Naive thymus-derived CD4-positive, alpha-beta T cell (primary cell): ENCODE data around the gene FBXW5. TPM values are rescaled to one million over a fixed set of nuclear protein-coding genes. Genes with fewer than 3 reads are reported as not detected.

Source experiments
- ATAC-seq: fragments of 150-1000 bp; cut with Tn5 transposase; 2 replicates; pipeline ENCODE4 v1.10.0; 2021; ENCODE audit warnings: mild to moderate bottlenecking, moderate library complexity
- CTCF ChIA-PET: fragments of 350-600 bp; sonication (Branson Sonifier 250); formaldehyde crosslinking; loops from one replicate; lab custom pipeline; 2021; ENCODE audit warnings: antibody characterized with exemption; lab: Charles Lee
- POLR2A ChIA-PET: fragments of 350-600 bp; sonication (Branson Sonifier 250); formaldehyde crosslinking; loops from one replicate; lab custom pipeline; 2021; ENCODE audit warnings: antibody characterized with exemption, inconsistent platforms; lab: Charles Lee
- DNase-seq, 9 donors: peaks; one replicate each; pipeline versions ENCODE4 v3.0.0 to v3.0.0-alpha.2; 2020 to 2022; ENCODE audit warnings: mixed read lengths in 1 of 9
- H3K27ac ChIP-seq: one replicate; pipeline ENCODE4 v1.7.0; 2013; ENCODE audit warnings: mild to moderate bottlenecking, low read depth, low read length, moderate library complexity
- H3K27me3 ChIP-seq, 2 donors: one replicate each; pipeline ENCODE4 v1.7.0; 2013; ENCODE audit warnings: low read length in 2 of 2, mild to moderate bottlenecking in 2 of 2, moderate library complexity in 2 of 2; ENCODE audit not compliant: control insufficient read depth in 2 of 2, insufficient read depth in 2 of 2
- H3K36me3 ChIP-seq, 3 experiments: 1 replicate in 2 of 3; 2 replicates in 1 of 3; pipeline ENCODE4 v1.7.0; 2013; ENCODE audit warnings: low read length in 3 of 3, mild to moderate bottlenecking in 3 of 3, moderate library complexity in 1 of 3; ENCODE audit not compliant: insufficient read depth in 3 of 3, control insufficient read depth in 2 of 3
- H3K4me1 ChIP-seq, 2 donors: one replicate each; pipeline ENCODE4 v1.7.0; 2013; ENCODE audit warnings: low read length in 2 of 2, mild to moderate bottlenecking in 2 of 2, moderate library complexity in 1 of 2; ENCODE audit not compliant: control insufficient read depth in 2 of 2, insufficient read depth in 2 of 2
- H3K4me3 ChIP-seq: 2 replicates; pipeline ENCODE4 v1.7.0; 2013; ENCODE audit warnings: mild to moderate bottlenecking, low read length
- H3K9me3 ChIP-seq, 3 experiments: 1 replicate in 2 of 3; 2 replicates in 1 of 3; pipeline ENCODE4 v1.7.0; 2013; ENCODE audit warnings: low read length in 3 of 3; ENCODE audit not compliant: control insufficient read depth in 2 of 3
- H3K27ac Mint-ChIP-seq, 9 donors: one replicate each; pipeline ENCODE4 v1.8.0; 2020 to 2022; ENCODE audit warnings: mixed read lengths in 9 of 9, mild to moderate bottlenecking in 8 of 9, moderate library complexity in 5 of 9, inconsistent platforms in 2 of 9
- H3K27me3 Mint-ChIP-seq, 5 donors: one replicate each; pipeline ENCODE4 v1.8.0; 2021 to 2022; ENCODE audit warnings: mixed read lengths in 5 of 5, mild to moderate bottlenecking in 1 of 5
- H3K36me3 Mint-ChIP-seq, 5 donors: one replicate each; pipeline ENCODE4 v1.8.0; 2020 to 2022; ENCODE audit warnings: mixed read lengths in 5 of 5, mild to moderate bottlenecking in 3 of 5, inconsistent platforms in 1 of 5
- H3K4me1 Mint-ChIP-seq, 7 donors: one replicate each; pipeline ENCODE4 v1.8.0; 2020 to 2022; ENCODE audit warnings: mixed read lengths in 7 of 7, mild to moderate bottlenecking in 3 of 7, inconsistent platforms in 1 of 7
- H3K4me3 Mint-ChIP-seq, 10 donors: one replicate each; pipeline ENCODE4 v1.8.0; 2020 to 2022; ENCODE audit warnings: mild to moderate bottlenecking in 10 of 10, mixed read lengths in 10 of 10, moderate library complexity in 6 of 10, inconsistent platforms in 2 of 10
- H3K9me3 Mint-ChIP-seq, 11 donors: one replicate each; pipeline ENCODE4 v1.8.0; 2020 to 2022; ENCODE audit warnings: mixed read lengths in 11 of 11, mild to moderate bottlenecking in 4 of 11, inconsistent platforms in 1 of 11, moderate library complexity in 1 of 11
- intact Hi-C, 2 donors: fragments of 100-400 bp; cut with micrococcal nuclease; formaldehyde crosslinking; loops; one replicate each; pipeline ENCODE4 v1.15.1; 2023
- polyA plus RNA-seq, 2 donors: library from polyadenylated mRNA; unstranded; fragments of 300-500 nt; fragmentation: Illumina TruSeq; gene quantifications; one replicate each; pipeline ENCODE4 v1.2.3, GENCODE V29; 2021
- total RNA-seq, 6 experiments: library from RNA in 5 of 6; stranded (reverse) in 5 of 6; gene quantifications; 1 replicate in 5 of 6; 2 replicates in 1 of 6; pipeline ENCODE4 v1.2.3 and lab custom pipeline; 2021 to 2026

Gene FBXW5
- total and polyA plus RNA-seq, 7 experiments from 2014 or later = 54.3 to 113 (median 94.5) TPM

DNA sequence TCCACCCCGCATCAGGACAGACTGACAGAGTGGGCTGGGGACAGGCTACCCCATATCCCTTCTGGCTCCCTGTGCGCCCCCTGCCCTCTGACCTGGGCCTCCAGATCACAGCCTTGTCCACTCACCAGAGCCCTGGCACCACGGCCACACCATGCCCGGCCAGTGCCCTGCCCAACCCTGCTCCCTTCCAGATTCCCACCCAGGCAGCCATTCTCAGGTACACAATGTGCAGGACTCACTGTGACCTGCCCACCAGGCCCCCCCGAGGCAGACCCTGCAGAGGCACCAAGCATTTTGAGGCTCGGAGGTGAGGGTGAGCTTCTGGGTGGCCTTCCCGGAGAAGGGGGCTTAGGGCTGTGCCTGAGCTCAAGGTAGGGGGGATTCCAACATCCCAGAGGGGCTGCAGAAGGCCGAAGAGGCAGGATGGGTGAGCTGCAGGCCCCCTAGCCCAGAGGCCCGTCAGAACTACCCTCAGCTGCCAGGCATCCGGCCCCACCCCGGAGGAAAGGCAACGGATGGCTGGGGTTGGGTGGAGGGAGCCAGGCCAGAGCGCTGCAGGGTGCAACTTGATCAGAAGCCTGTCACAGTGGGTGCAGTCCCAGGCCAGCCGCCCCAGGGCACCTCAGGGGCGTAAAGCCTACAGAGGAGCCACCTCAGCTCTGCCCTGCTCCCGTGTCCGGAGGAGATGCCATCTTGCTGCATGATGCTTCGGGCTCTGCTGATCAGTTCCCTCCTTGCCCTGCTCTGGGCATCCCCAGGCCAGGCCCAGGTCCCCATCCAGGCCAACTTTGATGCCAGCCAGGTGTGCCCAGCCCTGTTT is 37.9 kb upstream of the FBXW5 start, which contains the start of gene LCNL1:
Gene LCNL1 (plus strand): TSS at position 762 of the 820 bp plus-strand sequence. CDS start 594 bp downstream, outside the sequence.
- peaks cover 12 to 30% (median 15%) of the 10 kb centered on the region in 5 donors for H3K27me3 Mint-ChIP-seq
- H3K27me3 ChIP-seq = peaks cover 0 to 6% of the 10 kb centered on the region in 2 donors
- peaks cover 0 to 6% (median 5%) of the 10 kb centered on the region in 7 donors for H3K4me1 Mint-ChIP-seq
- no peaks in the 10 kb centered on the region for H3K4me1 ChIP-seq
- H3K4me3 ChIP-seq = no peak within 1 kb of the TSS
- no peak within 1 kb of the TSS for H3K27ac ChIP-seq
- no peaks in the 10 kb centered on the region for H3K36me3 ChIP-seq
- no peak for ATAC-seq
- H3K9me3 ChIP-seq = no peaks in the 10 kb centered on the region
- H3K9me3 Mint-ChIP-seq = no peaks in the 10 kb centered on the region
- H3K27ac Mint-ChIP-seq = no peak within 1 kb of the TSS
- POLR2A ChIA-PET = no interaction called here
- CTCF ChIA-PET = no interaction called here
- intact Hi-C loops = no loop called here
- peaks cover 0 to 5% (median 3%) of the 10 kb centered on the region in 5 donors for H3K36me3 Mint-ChIP-seq
- peak within 1 kb of the TSS in 3 of 10 donors; percentile 1 to 36 (median 33) for H3K4me3 Mint-ChIP-seq
- DNase-seq = no peak

DNA sequence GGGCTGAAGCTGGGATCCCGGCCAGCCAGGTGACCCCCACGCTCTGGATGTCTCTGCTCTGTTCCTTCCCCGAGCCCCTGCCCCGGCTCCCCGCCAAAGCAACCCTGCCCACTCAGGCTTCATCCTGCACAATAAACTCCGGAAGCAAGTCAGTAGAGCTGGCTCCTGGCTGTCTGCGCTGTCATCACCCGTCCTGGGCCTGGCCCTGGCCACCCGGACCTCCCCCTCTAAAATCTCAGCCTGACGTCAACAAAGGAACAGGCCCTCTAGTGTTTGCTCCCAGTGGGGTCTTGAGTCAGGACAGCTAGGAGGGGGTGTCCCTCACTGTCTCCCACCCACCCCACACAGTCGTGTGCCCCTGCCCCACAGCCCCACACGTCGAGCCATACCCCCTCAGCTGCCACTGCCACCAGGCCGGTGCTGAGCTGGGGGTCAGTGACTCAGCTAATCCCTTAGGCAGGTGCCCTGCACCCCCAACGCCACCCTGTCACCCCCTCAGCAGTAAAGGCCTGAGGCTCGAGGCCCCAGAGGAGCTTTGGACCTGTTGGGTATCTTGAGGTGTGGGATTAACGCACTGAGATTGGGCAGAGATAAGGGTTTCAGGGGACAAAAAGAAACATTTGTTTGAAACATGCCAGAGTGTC is 37.2 kb upstream of the FBXW5 start:
- ATAC-seq (no peak), DNase-seq (no peak)
- no peak overlapping the region for H3K4me3 ChIP-seq
- H3K27ac Mint-ChIP-seq = no peak overlapping the region
- H3K9me3 Mint-ChIP-seq = no peaks in the 10 kb centered on the region
- H3K27me3 ChIP-seq = peaks cover 0 to 6% of the 10 kb centered on the region in 2 donors
- H3K4me3 Mint-ChIP-seq = no peak overlapping the region
- no peaks in the 10 kb centered on the region for H3K4me1 ChIP-seq
- peaks cover 0 to 6% (median 5%) of the 10 kb centered on the region in 7 donors for H3K4me1 Mint-ChIP-seq
- H3K9me3 ChIP-seq = no peaks in the 10 kb centered on the region
- peaks cover 11 to 26% (median 15%) of the 10 kb centered on the region in 5 donors for H3K27me3 Mint-ChIP-seq
- intact Hi-C loops = no loop called here
- ChIA-PET CTCF (interaction anchor here (1.2 kb wide), 1 partner anchor 11 kb away, joined by 3 read pairs; no protein-coding TSS in a partner anchor), POLR2A (no interaction called here)
- H3K27ac ChIP-seq = no peak overlapping the region
- peaks cover 0 to 5% (median 3%) of the 10 kb centered on the region in 5 donors for H3K36me3 Mint-ChIP-seq
- H3K36me3 ChIP-seq = no peaks in the 10 kb centered on the region

DNA sequence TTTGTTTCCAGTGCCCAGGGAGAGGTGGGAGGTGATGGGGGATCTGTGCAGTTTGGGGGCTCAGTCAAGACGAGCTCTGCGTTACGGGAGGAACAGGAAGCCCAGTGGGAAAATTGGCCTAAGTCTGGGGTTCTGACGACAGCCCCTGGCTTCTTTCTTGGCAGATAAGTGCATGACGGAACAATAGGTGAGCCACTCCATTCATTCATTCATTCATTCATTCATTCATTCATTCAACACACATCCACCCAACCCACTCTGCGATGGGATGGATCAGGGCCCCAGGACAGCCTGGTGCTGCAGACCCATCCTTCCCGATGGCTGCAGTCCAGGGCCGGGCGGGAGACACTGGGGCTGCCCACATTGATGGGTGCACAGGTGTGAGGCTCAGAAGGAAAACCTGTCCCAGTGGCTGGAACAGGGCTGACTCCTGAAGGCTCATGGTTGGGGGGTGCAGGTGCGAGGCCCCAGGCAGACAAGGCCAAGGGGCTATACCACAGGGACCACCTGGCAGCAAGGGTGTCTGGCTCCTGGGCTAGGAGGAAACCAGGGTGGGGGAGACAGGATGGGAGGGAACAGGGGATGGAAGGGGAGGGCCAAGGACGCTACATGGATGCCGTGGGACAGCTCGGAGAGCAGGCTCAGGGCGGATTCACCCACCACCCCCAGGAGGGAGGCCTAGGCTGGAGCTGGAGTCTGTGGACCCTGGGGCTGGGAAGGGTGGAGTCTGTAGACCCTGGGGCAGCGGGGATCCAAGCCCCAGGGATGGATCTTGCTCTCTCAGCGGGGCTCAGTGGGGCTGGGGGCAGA is 36.3 kb upstream of the FBXW5 start:
- Histone ChIP-seq H3K27ac (no peak overlapping the region), H3K9me3 (no peaks in the 10 kb centered on the region), H3K4me1 (peaks cover 2 to 3% of the 10 kb centered on the region in 2 donors), H3K4me3 (no peak overlapping the region), H3K27me3 (peaks cover 0 to 6% of the 10 kb centered on the region in 2 donors), H3K36me3 (no peaks in the 10 kb centered on the region)
- H3K36me3 Mint-ChIP-seq = peaks cover 0 to 5% (median 3%) of the 10 kb centered on the region in 5 donors
- no peak for ATAC-seq
- H3K4me3 Mint-ChIP-seq = no peak overlapping the region
- no peaks in the 10 kb centered on the region for H3K9me3 Mint-ChIP-seq
- peak overlapping the region in 2 of 9 donors; percentile 20 to 25 for H3K27ac Mint-ChIP-seq
- ChIA-PET CTCF (interaction anchor here (1.2 kb wide), 1 partner anchor 12 kb away, joined by 3 read pairs; no protein-coding TSS in a partner anchor), POLR2A (interaction anchor here (1.0 kb wide), 1 partner anchor 11 kb away, joined by 3 read pairs; no protein-coding TSS in a partner anchor)
- peaks cover 6 to 20% (median 10%) of the 10 kb centered on the region in 5 donors for H3K27me3 Mint-ChIP-seq
- no peak for DNase-seq
- intact Hi-C loops = no loop called here
- peaks cover 0 to 13% (median 5%) of the 10 kb centered on the region in 7 donors for H3K4me1 Mint-ChIP-seq

DNA sequence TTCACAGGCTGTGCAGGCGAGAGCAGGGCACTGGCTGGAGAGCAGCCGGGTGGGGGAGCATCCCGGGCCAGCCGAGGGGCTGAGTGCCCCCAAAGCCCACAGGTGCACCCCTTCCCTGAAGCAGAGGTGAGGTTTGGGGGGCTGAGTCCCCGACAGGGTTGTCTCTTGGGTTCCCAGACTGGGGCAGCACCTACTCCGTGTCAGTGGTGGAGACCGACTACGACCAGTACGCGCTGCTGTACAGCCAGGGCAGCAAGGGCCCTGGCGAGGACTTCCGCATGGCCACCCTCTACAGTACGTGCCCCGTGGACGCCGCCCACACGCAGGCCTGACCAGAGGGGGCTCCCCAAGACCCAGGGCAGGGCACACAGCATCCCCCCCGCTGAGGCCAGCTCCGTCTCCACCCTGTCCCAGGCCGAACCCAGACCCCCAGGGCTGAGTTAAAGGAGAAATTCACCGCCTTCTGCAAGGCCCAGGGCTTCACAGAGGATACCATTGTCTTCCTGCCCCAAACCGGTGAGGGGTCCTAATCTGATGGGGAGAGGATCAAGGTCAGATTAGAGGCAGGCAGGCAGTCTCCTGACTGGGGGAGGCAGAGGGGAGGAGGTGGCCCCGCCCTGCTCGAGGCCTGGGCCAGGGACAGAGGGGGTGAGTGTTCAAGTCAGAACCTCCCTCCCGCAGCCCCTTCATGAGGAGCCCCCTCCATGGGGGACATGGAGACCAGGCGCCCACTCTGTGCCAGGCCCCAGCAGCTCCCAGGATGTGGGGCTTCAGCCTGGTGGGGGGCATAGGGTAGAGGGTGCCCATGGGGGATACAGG is 35.4 kb upstream of the FBXW5 start:
- no peaks in the 10 kb centered on the region for H3K9me3 Mint-ChIP-seq
- no peak for ATAC-seq
- Histone ChIP-seq H3K36me3 (no peaks in the 10 kb centered on the region), H3K4me1 (peaks cover 11 to 12% of the 10 kb centered on the region in 2 donors), H3K27me3 (peaks cover 0 to 6% of the 10 kb centered on the region in 2 donors), H3K4me3 (no peak overlapping the region), H3K27ac (no peak overlapping the region), H3K9me3 (no peaks in the 10 kb centered on the region)
- DNase-seq = no peak
- POLR2A ChIA-PET = interaction anchor here (1.0 kb wide), 1 partner anchor 12 kb away, joined by 3 read pairs; no protein-coding TSS in a partner anchor
- H3K27ac Mint-ChIP-seq = peak overlapping the region in 2 of 9 donors; percentile 25 to 80
- H3K4me3 Mint-ChIP-seq = no peak overlapping the region
- intact Hi-C loops = no loop called here
- peaks cover 0 to 22% (median 10%) of the 10 kb centered on the region in 7 donors for H3K4me1 Mint-ChIP-seq
- CTCF ChIA-PET = interaction anchor here (1.2 kb wide), 1 partner anchor 13 kb away, joined by 3 read pairs; no protein-coding TSS in a partner anchor
- peaks cover 0 to 5% (median 3%) of the 10 kb centered on the region in 5 donors for H3K36me3 Mint-ChIP-seq
- peaks cover 6 to 21% (median 10%) of the 10 kb centered on the region in 5 donors for H3K27me3 Mint-ChIP-seq

DNA sequence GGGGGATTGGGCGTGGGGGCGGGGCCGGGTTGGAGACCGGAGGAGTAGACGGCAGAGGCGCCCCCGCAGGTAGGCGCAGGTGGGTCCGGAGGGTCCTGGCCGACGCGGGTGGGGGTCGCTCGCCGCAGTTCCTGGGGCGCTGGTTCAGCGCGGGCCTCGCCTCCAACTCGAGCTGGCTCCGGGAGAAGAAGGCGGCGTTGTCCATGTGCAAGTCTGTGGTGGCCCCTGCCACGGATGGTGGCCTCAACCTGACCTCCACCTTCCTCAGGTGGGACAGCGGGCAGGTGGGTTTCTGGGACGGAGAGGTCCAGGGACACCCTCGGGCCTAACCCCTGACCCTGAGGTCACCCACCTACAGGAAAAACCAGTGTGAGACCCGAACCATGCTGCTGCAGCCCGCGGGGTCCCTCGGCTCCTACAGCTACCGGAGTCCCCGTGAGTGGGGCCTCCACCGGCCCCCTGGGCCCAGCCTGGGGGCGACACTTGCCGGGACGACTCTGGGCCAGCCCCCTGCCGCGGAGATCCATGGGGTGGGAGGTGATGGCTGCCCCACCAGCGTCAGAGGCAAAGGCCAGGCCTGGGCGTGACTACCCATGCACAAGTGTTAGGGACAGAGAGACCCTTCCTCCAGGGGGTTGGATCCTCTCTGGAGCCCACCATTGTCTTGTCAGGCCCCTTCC is 34.5 kb upstream of the FBXW5 start:
- ATAC-seq (no peak), DNase-seq (no peak)
- Histone ChIP-seq H3K4me3 (no peak overlapping the region), H3K27me3 (peaks cover 0 to 6% of the 10 kb centered on the region in 2 donors), H3K9me3 (no peaks in the 10 kb centered on the region), H3K27ac (no peak overlapping the region), H3K4me1 (peaks cover 13 to 21% of the 10 kb centered on the region in 2 donors), H3K36me3 (no peaks in the 10 kb centered on the region)
- Mint-ChIP-seq H3K4me3 (peak overlapping the region in 1 of 10 donors; percentile 18), H3K9me3 (no peaks in the 10 kb centered on the region), H3K27me3 (peaks cover 4 to 13% (median 8%) of the 10 kb centered on the region in 5 donors), H3K4me1 (peaks cover 0 to 23% (median 8%) of the 10 kb centered on the region in 7 donors), H3K27ac (no peak overlapping the region), H3K36me3 (peaks cover 0 to 3% (median 3%) of the 10 kb centered on the region in 5 donors)
- ChIA-PET CTCF (no interaction called here), POLR2A (interaction anchor here (1.1 kb wide), 1 partner anchor 31 kb away, joined by 3 read pairs; no protein-coding TSS in a partner anchor)
- intact Hi-C loops = loop anchor here (1.0 kb wide), 4 partner anchors 13 to 189 kb away; partner anchors contain the start of gene PAXX (in 2 of the 2)
